HCT116 (cell line): Measurements from ENCODE around the gene FLNB. TPM values are rescaled to one million over a fixed set of nuclear protein-coding genes. Genes with fewer than 3 reads are reported as not detected.

ENCODE experiments used
- ATAC-seq: fragments of 200-7000 bp; cut with Tn5 transposase; 2 replicates; pipeline ENCODE4 v1.9.1; 2020; ENCODE audit warnings: mild to moderate bottlenecking, moderate library complexity
- BruUV-seq: library from RNA; stranded (reverse); fragments of 400-500 nt; replicated peaks from 2 replicates; lab custom pipeline; 2021; lab: Mats Ljungman, UMichigan
- CTCF ChIA-PET: fragments of 300-600 bp; sonication (Branson Sonifier 250); formaldehyde crosslinking; loops from one replicate; lab custom pipeline; 2021; ENCODE audit warnings: antibody characterized with exemption; lab: Charles Lee
- POLR2A ChIA-PET: fragments of 300-600, 350-600 bp; sonication (Branson Sonifier 250); formaldehyde crosslinking; loops from one replicate; lab custom pipeline; 2021; ENCODE audit warnings: antibody characterized with exemption; lab: Charles Lee
- RAD21 ChIA-PET, 2 experiments: fragments of 300-600 bp; sonication (Branson Sonifier 250); formaldehyde crosslinking; loops; one replicate each; lab custom pipeline; 2023; ENCODE audit warnings: low total read pairs in 2 of 2; ENCODE audit not compliant: uncharacterized antibody in 2 of 2, unreplicated experiment in 2 of 2, low non-redundant PET in 1 of 2; lab: Charles Lee
- DNase-seq: peaks from one replicate; pipeline ENCODE4 v3.0.0-alpha.2; 2010; ENCODE audit warnings: low read depth, low spot score
- H2AFZ ChIP-seq: fragments of 200-600 bp; shearing (Covaris generic), sonication (generic); 2 replicates; pipeline ENCODE4 v1.6.1; 2017; ENCODE audit warnings: low read depth, mixed run types, mixed read lengths, antibody characterized with exemption, low read length; ENCODE audit not compliant: poor library complexity, severe bottlenecking
- H3K27ac ChIP-seq: 2 replicates; pipeline ENCODE4 v1.5.1; 2012; ENCODE audit warnings: low read depth, low read length
- H3K27me3 ChIP-seq: fragments of 200-600 bp; sonication (generic); 2 replicates; pipeline ENCODE4 v1.6.1; 2016; ENCODE audit warnings: mixed run types, low read length, mixed read lengths; ENCODE audit not compliant: insufficient read depth
- H3K36me3 ChIP-seq, 2 experiments: fragments of 200-500 bp in 1 of 2; fragments of 200-600 bp in 1 of 2; sonication (Bioruptor generic) in 1 of 2; sonication (generic) in 1 of 2; 2 replicates each; pipeline versions ENCODE4 v1.5.1 to v1.6.1; 2014 to 2016; ENCODE audit warnings: low read length in 2 of 2, inconsistent platforms in 1 of 2, mixed read lengths in 1 of 2, mixed run types in 1 of 2; ENCODE audit not compliant: insufficient read depth in 2 of 2, control insufficient read depth in 1 of 2
- H3K4me1 ChIP-seq, 2 experiments: fragments of 200-600 bp in 1 of 2; sonication (generic) in 1 of 2; 2 replicates each; pipeline versions ENCODE4 v1.5.1 to v1.6.1; 2012 to 2017; ENCODE audit warnings: low read length in 2 of 2, inconsistent platforms in 1 of 2, mild to moderate bottlenecking in 1 of 2, mixed read lengths in 1 of 2, mixed run types in 1 of 2, moderate library complexity in 1 of 2; ENCODE audit not compliant: insufficient read depth in 2 of 2, control insufficient read depth in 1 of 2
- H3K4me2 ChIP-seq: fragments of 200-600 bp; sonication (generic); 2 replicates; pipeline ENCODE4 v1.6.1; 2017; ENCODE audit warnings: mixed run types, low read length, mixed read lengths
- H3K4me3 ChIP-seq, 2 experiments: fragments of 200-600 bp in 1 of 2; sonication (generic) in 1 of 2; replicated peaks in 1 of 2; 2 replicates each; pipeline ENCODE4 v1.5.1; 2011 to 2016; ENCODE audit warnings: low read length in 2 of 2, control low read depth in 1 of 2, low read depth in 1 of 2, mild to moderate bottlenecking in 1 of 2, mixed read lengths in 1 of 2, mixed run types in 1 of 2
- H3K79me2 ChIP-seq: fragments of 200-600 bp; sonication (generic); 2 replicates; pipeline ENCODE4 v1.6.1; 2017; ENCODE audit warnings: mild to moderate bottlenecking, mixed run types, low read length, moderate library complexity, mixed read lengths; ENCODE audit not compliant: insufficient read depth
- H3K9ac ChIP-seq: fragments of 200-600 bp; sonication (generic); 2 replicates; pipeline ENCODE4 v1.6.1; 2016; ENCODE audit warnings: low read length, mixed read lengths
- H3K9me2 ChIP-seq: fragments of 200-600 bp; sonication (generic), shearing (Covaris generic); 2 replicates; pipeline ENCODE4 v1.6.1; 2017; ENCODE audit warnings: mixed run types, mild to moderate bottlenecking, moderate library complexity; ENCODE audit not compliant: insufficient read depth
- H3K9me3 ChIP-seq, 2 experiments: fragments of 200-500 bp in 1 of 2; fragments of 200-600 bp in 1 of 2; sonication (Bioruptor generic) in 1 of 2; sonication (generic) in 1 of 2; 2 replicates each; pipeline ENCODE4 v1.6.1; 2014 to 2017; ENCODE audit warnings: low read length in 2 of 2, mixed read lengths in 2 of 2, inconsistent platforms in 1 of 2, low read depth in 1 of 2, mild to moderate bottlenecking in 1 of 2, mixed run types in 1 of 2, moderate library complexity in 1 of 2; ENCODE audit not compliant: control insufficient read depth in 1 of 2, insufficient read depth in 1 of 2
- H4K20me1 ChIP-seq: fragments of 200-600 bp; sonication (generic), shearing (Covaris generic); 2 replicates; pipeline ENCODE4 v1.6.1; 2017; ENCODE audit warnings: mixed run types, mild to moderate bottlenecking, moderate library complexity; ENCODE audit not compliant: insufficient read depth
- CBX3 ChIP-seq: IDR thresholded peaks from 2 replicates; pipeline ENCODE4 v1.6.1; 2012; ENCODE audit warnings: low read depth
- EZH2 ChIP-seq: fragments of 200-600 bp; sonication (generic); IDR thresholded peaks from 2 replicates; pipeline ENCODE4 v1.6.1; 2017; ENCODE audit warnings: antibody characterized with exemption, mixed run types
- EZH2phosphoT487 ChIP-seq: fragments of 200-600 bp; IDR thresholded peaks from 2 replicates; pipeline ENCODE4 v1.6.1; 2018; ENCODE audit warnings: antibody characterized with exemption, borderline replicate concordance
- FOSL1 ChIP-seq: IDR thresholded peaks from 2 replicates; pipeline ENCODE4 v1.6.1; 2012; ENCODE audit warnings: low read depth
- JUND ChIP-seq: IDR thresholded peaks from 2 replicates; pipeline ENCODE4 v1.6.1; 2012
- POLR2A ChIP-seq: IDR thresholded peaks from 2 replicates; pipeline ENCODE4 v1.7.0; 2011; ENCODE audit warnings: borderline replicate concordance; ENCODE audit not compliant: insufficient read depth, insufficient read length; ENCODE audit errors: extremely low read depth
- RAD21 ChIP-seq: IDR thresholded peaks from 2 replicates; pipeline ENCODE4 v1.6.1; 2012; ENCODE audit warnings: low read depth, mild to moderate bottlenecking
- SP1 ChIP-seq: IDR thresholded peaks from 2 replicates; pipeline ENCODE4 v1.6.1; 2012; ENCODE audit warnings: low read depth
- SRF ChIP-seq: IDR thresholded peaks from 2 replicates; pipeline ENCODE4 v1.6.1; 2012; ENCODE audit warnings: low read depth
- YY1 ChIP-seq: IDR thresholded peaks from 2 replicates; pipeline ENCODE4 v1.6.1; 2011; ENCODE audit warnings: low read length, low read depth, moderate library complexity, mild to moderate bottlenecking; ENCODE audit not compliant: insufficient replicate concordance; ENCODE audit errors: extremely low read depth
- ZFX ChIP-seq: fragments of 450-650 bp; IDR thresholded peaks from 2 replicates; pipeline ENCODE4 v1.6.1; 2017
- ZNF274 ChIP-seq: fragments of 200-500 bp; sonication (Bioruptor generic); IDR thresholded peaks from 2 replicates; pipeline ENCODE4 v1.6.1; 2014; ENCODE audit warnings: mild to moderate bottlenecking, low read depth, low read length, inconsistent platforms
- intact Hi-C: fragments of 100-400 bp; cut with micrococcal nuclease; formaldehyde crosslinking; loops from 2 replicates; pipeline ENCODE4 v1.10.0; 2022
- total RNA-seq: library from RNA; stranded (reverse); gene quantifications from one replicate; pipeline ENCODE4 v1.2.1, GENCODE V29; 2021; ENCODE audit not compliant: unreplicated experiment
- TF ChIP-seq, protein P1 (sequence below): IDR thresholded peaks from 2 replicates; pipeline ENCODE4 v1.6.1; 2012; ENCODE audit warnings: low read depth
- TF ChIP-seq, protein P2 (sequence below): IDR thresholded peaks from 2 replicates; pipeline ENCODE4 v1.6.1; 2012

The FLNB gene
- total RNA-seq, 1 experiment from 2014 or later, result 116 TPM

GRCh38 chr3:58176185-58176530 lies 167.9 kb downstream of the FLNB start:
- no peaks in the 10 kb centered on the region for H3K9me3 ChIP-seq
- H3K27me3 ChIP-seq, result no peaks in the 10 kb centered on the region
- H3K27ac ChIP-seq, result no peak overlapping the region
- H3K4me3 ChIP-seq, result no peak overlapping the region
- H3K4me1 ChIP-seq, result peaks cover 16 to 45% of the 10 kb centered on the region in 2 experiments; a peak in 3 of 4 replicates
- POLR2A ChIA-PET, result no interaction called here
- no peaks in the 10 kb centered on the region for H3K79me2 ChIP-seq
- TF ChIP-seq SRF, result no peak
- TF ChIP-seq, protein P1, sequence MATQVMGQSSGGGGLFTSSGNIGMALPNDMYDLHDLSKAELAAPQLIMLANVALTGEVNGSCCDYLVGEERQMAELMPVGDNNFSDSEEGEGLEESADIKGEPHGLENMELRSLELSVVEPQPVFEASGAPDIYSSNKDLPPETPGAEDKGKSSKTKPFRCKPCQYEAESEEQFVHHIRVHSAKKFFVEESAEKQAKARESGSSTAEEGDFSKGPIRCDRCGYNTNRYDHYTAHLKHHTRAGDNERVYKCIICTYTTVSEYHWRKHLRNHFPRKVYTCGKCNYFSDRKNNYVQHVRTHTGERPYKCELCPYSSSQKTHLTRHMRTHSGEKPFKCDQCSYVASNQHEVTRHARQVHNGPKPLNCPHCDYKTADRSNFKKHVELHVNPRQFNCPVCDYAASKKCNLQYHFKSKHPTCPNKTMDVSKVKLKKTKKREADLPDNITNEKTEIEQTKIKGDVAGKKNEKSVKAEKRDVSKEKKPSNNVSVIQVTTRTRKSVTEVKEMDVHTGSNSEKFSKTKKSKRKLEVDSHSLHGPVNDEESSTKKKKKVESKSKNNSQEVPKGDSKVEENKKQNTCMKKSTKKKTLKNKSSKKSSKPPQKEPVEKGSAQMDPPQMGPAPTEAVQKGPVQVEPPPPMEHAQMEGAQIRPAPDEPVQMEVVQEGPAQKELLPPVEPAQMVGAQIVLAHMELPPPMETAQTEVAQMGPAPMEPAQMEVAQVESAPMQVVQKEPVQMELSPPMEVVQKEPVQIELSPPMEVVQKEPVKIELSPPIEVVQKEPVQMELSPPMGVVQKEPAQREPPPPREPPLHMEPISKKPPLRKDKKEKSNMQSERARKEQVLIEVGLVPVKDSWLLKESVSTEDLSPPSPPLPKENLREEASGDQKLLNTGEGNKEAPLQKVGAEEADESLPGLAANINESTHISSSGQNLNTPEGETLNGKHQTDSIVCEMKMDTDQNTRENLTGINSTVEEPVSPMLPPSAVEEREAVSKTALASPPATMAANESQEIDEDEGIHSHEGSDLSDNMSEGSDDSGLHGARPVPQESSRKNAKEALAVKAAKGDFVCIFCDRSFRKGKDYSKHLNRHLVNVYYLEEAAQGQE, result no peak
- no peak for TF ChIP-seq RAD21
- TF ChIP-seq, protein P2, sequence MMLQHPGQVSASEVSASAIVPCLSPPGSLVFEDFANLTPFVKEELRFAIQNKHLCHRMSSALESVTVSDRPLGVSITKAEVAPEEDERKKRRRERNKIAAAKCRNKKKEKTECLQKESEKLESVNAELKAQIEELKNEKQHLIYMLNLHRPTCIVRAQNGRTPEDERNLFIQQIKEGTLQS, result no peak
- TF ChIP-seq ZNF274, result no peak
- no peak for TF ChIP-seq FOSL1
- no peak for TF ChIP-seq ZFX
- TF ChIP-seq JUND, result no peak
- TF ChIP-seq CBX3, result no peak
- TF ChIP-seq YY1, result no peak
- no peak for TF ChIP-seq EZH2
- no peak for TF ChIP-seq EZH2phosphoT487
- TF ChIP-seq POLR2A, result no peak
- TF ChIP-seq SP1, result no peak
- TF ChIP-seq, all 23 proteins: peak for 0
- no peak overlapping the region for H3K4me2 ChIP-seq
- no peak overlapping the region; the same call in 1 of the 2 replicates for H3K9ac ChIP-seq
- CTCF ChIA-PET, result interaction anchor here (1.2 kb wide), 1 partner anchor 9 kb away, joined by 3 read pairs; no protein-coding TSS in a partner anchor
- intact Hi-C loops, result no loop called here
- no peak for ATAC-seq
- DNase-seq, result no peak
- RAD21 ChIA-PET, result no interaction called here
- no peaks in the 10 kb centered on the region for H4K20me1 ChIP-seq
- no peaks in the 10 kb centered on the region for H3K9me2 ChIP-seq
- 0 out of 4 replicates have a peak, but pooled peaks cover 0 to 6% of the 10 kb centered on the region in 2 experiments for H3K36me3 ChIP-seq
- no TSS peak for BruUV-seq
- no peak overlapping the region for H2AFZ ChIP-seq
